HG03066 (cell line): ENCODE measurements around the gene IRAK2.

Experiments
- ATAC-seq: cut with Tn5 transposase; IDR thresholded peaks from one replicate; pipeline ENCODE4 v1.9.1; 2021; ENCODE audit warnings: low read depth; ENCODE audit not compliant: unreplicated experiment

IRAK2 gene

DNA sequence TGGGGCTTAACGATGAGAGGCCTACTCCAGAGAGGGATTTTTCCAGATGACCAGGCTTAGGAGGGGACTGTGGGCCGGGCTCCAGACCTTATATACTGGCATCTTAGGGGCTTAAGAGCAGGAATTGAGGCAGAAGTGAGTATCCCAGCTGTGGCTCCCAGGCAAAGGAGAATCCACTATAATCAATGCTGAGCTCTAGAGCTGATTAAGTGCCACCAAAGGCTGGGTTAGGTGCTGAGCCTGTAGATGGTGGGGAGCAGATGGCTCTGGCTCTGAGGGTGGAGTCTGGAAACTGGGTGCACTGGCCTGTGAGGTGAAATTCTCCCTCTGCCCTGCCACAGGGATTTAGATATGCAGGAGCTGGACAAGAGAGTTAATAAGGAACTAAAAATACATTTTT is 23.2 kb downstream of the IRAK2 start:
- ATAC-seq = no peak

DNA sequence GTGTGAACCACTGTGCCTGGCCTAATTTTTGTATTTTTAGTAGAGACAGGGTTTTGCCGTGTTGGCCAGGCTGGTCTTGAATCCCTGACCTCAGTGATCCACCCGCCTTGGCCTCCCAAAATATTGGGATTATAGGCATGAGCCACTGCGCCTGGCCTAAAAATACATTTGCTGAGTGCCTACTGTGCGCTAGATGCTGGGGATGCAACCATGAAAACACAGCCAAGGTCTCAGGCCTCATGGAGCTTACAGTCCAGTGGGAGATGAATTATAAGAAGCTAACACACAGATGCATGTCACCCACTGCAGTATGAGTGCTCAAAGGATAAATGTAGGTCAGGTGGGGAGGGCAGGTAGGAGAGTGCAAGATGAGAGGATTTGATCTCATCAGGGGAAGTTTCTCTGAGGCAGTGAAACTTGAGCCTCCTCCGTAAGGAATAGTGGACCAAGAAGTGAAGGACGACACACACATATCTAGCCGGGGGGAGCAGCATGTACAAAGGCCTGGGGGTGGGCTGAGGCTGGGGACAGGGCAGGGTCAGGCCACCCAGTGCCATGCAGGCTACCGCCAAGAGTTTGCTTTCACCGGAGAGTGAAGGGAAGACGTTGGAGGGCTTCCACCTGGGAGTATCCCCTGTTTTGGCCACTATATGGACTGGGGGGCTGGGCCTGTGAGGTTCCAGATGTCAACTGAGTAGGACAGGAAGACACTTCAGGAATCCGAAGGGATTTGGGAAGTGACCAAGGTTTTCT is 24.3 kb downstream of the IRAK2 start:
- no peak for ATAC-seq

DNA sequence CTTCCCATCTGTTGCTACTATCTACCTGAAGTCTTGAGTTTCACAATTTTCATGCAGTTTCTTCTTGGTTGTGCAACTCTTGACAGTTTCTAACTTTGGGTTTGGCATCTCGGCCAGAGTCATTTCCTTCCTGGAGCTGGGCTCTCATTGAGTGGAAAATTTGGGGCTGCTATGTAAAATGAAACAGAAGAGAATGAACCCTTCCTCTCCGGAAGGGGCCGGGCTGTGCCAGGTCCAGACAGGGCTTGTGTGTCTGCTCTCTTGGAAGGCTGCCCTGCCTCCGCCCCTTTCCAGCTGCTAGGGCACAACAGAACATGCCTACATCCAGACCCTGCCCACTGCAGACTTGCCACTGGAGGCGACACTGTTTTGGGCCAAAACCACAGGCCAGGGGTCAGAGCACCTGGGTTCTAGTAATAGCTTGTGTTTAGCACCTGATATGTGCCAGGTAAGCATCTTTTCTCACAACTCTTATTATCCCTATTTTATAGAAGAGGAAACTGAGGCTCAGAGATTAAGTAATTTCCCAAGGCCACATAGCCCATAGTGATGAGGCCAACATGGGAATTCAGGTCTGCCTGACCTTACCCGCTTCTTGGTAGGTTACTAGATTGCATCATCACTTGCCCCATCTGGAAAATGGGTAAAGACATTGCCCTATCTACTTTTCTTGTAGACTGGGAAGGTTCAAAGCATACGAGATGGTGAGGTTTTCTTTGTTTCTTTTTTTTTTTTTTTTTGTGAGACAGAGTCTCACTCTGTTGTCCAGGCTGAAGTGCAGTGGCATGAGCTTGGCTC is 25.0 kb downstream of the IRAK2 start:
- no peak for ATAC-seq

DNA sequence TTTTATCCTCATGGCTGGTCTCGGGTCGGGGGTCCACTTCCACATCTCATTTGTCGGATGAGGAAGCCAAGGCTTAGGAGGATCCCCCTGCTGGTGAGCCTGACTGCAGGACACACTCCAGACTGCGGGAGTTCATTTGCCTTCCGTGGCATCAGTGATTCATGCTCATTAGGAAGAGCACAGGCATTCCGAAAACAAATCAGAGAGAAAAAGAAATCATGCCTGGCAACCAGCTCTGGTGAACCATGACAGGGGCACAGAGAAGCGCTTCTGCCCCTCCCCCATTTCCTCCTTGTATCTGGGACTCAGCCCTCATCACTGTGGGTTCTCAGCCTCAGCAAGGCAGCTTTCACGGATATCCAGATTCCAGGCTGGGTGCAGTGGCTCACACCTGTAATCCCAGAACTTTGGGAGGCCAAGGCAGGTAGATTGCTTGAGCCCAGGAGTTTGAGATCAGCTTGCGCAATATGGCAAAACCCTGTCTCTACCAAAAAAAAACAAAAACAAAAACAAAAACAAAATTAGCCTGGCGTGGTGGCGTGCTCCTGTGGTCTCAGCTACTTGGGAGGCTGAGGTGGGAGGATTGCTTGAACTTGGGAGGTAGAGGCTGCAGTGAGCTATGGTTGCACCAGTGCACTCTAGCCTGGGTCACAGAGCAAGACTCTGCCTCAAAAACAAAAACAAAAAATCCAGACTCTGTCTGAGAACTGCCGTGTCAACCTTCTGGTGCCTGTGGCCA is 28.4 kb downstream of the IRAK2 start:
- no peak for ATAC-seq

DNA sequence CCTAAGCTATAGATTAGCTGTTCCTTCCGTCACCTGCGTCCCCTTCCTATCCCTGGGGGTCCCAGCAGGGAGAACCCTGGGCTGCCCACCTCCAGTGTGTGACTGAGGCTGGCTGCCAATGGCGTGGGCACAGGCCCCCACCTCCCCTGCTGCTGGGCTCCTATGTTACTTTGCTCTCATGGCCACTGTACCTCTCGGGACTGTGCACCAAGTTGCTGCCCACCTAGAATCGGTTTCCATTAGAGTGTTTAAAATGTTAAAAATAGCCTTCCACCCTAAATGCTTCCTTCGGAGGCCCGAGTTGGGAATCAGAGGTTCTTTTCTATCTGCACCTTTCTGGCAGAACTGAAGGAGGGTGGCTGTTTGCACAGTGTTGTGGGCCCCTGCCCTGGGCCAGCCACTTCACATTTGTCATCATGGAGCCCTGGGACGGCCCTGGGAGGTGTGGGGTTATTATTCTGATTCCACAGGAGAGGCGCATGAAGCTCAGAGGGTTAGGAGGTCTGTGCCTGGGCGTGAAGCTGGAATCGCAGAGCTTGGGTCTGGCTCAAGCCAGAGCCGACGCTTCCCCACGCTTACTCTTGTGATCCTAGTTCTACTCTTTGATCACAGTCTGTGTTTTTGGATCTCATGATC is 29.1 kb downstream of the IRAK2 start:
- ATAC-seq = no peak

DNA sequence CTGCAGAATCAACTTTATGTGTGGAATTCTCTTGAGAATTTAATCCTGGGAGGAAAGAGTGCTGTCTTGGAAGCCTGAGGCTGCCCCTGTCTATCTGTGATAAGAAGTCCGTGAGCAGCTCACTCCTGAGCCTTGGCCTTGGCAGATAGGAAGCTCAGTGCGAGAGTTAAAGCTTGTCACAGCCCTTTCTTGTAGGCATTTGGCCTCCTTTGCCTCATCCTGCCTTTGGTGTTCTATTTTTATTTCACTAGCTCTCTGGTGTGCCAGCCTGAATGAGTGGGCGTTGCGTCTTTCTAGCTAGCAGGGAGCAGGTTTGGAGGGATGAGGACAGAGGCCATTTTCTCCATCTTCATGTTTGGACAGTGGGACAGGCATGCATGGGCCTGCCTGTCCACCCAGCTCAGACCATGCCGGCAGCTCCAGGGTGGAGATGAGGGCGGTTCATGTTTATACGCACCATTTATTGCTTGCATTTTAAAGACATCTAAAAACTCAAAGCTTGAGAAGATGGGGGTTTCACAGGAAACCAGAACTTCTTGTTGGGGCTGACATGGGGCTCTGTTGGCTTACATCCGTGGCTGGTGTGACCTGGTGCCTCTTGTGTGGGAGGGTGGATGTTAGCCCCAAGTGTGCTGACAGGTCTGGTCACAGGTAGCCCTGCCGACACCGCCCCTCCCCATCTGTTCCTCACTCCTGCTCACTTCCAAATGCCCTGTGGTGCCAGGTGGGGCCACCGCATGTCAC is 29.8 kb downstream of the IRAK2 start:
- no peak for ATAC-seq

DNA sequence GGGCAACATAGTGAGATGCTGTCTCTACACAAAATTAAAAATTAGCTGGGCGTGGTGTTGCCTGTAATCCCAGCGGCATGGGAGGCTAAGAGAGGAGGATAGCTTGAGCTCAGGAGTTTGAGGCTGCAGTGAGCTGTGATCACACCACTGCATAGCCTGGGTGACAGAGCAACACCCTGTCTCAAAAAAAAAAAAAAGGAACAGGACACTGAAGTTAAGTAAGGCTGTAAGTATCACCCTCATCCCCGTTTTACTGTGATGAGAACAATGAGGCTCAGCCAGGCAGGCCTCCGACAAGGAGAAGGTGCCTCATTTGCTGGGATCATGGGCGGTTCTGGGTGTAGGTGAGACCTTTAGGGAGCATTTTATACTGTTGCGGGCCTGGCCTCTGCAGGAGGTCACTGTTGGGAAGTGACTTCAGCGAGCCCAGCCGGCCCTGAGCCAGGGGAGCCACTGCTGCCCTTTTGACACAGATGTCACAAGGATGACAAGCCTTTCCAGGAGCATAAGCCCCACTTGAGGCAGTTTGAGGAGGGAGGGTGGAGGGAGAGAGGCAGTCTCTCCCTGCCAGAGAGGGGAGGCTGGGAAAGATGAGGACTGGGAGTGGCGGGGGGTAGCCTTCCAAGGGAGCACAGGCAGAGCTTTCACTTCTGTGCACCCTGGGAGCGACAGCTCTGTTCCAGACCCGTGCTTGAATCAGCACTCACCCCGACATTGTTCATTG is 30.8 kb downstream of the IRAK2 start:
- ATAC-seq = no peak

DNA sequence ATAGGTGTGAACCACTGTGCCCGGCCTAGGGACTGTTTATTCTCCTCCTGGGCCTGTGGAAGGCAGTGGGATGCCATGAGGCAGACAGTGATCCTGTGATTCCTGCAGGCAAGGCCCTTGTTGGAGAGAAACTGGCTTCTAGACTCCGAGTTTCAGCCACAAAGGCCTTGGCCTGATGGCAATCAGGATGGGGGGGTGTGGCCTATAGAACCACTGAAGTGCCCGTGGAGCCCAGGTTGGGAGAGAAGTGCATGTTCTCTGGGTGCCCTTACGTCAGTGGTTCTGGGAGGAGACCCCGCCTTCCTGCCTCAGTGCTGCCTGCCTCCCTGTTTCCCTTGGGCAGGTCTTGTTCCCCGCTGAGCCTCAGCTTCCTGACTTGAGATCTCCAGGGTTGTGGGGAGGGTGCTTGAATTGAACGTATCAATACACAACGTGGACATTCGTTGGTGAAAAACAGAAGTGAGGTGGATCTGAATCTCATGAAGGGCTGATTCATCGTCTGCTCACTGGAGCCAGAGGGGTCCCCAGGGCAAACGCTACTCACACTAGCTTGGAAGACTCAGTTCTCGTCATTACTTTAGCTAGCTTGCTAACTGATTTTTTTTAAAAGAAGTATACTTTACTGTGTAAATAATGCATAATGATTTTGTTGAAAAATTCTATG is 31.8 kb downstream of the IRAK2 start:
- ATAC-seq = no peak

DNA sequence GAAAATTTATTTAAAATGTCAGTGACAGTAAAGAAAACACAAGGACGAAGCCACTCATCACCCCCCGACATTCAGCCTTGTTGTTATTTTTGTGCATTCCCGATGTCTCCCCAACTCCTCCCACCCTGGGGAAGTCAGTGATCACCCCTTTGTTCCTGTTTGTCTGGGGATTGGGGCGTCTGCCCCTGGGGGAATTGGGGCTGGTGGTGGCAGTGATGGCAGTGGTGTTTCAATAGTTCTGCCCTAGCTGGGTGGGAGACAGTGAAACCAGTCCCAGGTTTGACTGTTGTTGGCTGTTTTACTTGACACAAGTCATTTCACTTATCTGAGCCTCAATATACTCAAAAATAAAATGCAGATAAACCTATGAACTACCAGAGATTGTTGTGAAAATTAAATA is 33.5 kb downstream of the IRAK2 start:
- no peak for ATAC-seq

DNA sequence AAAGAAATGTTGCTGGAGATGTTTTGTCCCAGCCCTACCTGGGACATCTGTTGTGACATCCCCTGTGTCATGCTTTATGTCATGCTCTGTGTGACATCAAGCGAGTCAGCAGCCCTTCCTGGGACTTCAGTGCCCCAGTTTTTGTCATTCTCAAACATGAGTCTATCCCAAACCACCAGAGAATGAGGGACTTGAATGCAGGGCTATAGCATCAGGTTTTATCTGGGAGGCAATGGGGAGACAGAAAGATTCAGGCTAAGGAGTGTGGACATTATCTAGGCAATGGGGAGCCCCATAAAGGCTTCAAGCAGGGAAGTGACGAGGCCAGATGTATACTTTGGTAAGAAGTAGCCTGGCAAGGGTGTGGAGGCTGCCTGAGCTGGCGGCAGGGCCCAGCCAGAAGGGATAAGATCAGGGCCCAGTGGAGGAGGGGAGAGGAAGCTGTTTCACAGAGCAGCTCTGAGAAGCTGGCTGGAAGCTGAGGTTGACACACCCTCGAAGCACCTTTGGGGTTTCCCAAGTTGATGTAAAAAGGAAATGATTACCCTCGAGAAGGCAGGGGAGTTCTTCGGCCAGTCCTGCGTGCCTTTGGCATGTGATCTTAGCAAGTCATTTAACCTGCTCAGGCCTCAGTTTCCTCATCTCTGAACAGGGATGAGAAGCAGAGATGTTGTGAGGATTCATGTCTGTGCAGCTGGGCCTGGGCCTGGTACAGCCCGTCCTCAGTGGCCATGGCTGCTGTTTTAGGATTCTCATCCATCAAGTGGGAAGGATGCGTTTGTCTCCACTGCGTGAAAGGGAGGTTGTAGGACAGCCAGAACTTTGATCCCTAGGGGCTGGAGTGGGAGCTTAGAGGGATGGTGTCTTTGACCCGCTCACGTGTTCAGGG is 34.3 kb downstream of the IRAK2 start:
- ATAC-seq = peak; percentile 62

DNA sequence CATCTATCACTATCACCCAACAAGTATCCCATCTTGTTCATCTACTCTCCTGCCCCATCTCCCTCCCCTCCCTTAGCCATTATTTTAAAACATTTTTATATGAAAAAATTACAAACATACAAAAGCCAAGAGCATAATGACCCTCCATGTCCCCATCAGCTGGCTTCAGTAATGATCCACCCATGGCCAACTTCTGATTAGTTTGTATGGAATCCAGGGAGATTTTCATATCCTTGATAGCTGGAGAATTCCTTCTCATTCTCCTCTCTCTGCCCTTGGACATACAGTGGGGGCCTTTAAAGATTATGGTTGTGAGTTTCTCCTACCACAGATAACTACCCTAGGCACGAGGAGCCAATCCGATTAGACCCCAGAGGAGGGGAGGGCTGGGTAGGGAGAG is 40.2 kb downstream of the IRAK2 start:
- ATAC-seq = no peak

DNA sequence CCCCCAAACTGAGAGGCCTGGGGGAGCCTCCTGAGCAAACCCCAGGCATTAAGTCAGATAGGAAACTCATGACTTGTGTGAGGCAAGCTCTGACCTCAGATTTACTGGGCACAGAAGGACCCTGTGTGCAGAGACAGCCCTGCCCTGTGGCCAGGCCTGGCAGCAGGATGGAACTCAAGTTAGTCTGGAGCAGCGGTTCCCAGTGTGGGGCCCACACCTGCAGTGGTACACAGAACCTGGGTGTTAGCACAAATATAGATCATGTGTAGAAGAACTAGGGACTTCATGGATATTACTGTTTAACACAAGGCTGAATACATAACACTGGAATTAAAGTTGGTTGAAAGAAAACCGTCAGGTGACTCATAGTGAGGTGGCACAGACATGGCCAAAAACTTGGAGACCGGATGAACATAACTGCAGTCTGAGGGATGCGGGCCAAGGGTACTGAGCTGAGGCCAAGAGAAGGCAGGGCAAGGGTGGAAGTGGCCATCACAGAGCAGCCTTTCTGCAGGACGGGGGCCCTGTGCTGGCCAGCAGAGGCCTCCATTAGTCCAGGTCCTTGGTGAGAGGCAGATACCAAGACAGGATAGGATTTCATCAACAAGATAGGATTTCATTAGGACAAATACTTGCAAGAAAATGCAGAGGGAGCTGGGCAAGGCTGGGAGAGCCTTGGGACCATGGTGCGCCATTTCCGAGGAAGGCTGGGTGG is 40.9 kb downstream of the IRAK2 start:
- no peak for ATAC-seq

DNA sequence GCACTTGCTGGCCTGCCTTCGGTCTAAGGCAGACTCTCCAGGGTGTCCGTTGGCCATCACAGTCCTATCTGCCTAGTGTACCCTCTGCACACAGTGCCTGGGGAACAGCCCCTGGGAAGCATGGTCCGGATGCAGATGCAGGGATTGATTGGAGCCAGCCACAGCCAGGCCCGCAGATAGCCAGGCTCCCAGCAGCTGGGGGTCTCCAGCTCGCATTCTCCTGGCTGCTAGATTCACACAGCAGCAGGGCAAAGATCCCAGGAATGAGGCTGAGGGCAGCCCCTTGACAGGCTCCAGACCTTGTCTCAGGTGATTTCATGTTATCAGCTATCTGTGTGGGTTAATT is 41.4 kb downstream of the IRAK2 start:
- ATAC-seq = no peak

DNA sequence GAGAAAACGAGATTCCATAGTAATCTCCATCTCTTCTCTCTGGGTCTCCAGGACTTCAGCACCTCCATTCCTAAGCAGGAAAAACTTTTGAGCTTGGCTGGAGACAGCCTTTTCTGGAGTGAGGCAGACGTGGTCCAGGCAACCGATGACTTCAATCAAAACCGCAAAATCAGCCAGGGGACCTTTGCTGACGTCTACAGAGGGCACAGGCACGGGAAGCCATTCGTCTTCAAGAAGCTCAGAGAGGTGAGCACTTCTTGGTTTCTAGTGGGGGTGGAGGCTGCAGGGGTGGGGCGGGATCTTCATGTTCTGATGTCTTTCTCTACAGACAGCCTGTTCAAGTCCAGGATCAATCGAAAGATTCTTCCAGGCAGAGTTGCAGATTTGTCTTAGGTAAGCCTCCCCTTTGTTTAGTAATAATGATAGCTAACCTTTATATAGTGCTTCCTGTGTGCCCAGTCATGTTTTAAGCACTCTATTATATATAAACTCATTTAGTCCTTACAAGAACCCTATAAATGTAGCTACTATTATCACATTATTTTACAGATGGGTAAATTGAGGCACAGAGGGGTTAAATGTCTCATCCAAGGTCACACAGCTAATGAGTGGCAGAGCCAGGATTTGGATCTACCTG is 48.6 kb downstream of the IRAK2 start:
- no peak for ATAC-seq

DNA sequence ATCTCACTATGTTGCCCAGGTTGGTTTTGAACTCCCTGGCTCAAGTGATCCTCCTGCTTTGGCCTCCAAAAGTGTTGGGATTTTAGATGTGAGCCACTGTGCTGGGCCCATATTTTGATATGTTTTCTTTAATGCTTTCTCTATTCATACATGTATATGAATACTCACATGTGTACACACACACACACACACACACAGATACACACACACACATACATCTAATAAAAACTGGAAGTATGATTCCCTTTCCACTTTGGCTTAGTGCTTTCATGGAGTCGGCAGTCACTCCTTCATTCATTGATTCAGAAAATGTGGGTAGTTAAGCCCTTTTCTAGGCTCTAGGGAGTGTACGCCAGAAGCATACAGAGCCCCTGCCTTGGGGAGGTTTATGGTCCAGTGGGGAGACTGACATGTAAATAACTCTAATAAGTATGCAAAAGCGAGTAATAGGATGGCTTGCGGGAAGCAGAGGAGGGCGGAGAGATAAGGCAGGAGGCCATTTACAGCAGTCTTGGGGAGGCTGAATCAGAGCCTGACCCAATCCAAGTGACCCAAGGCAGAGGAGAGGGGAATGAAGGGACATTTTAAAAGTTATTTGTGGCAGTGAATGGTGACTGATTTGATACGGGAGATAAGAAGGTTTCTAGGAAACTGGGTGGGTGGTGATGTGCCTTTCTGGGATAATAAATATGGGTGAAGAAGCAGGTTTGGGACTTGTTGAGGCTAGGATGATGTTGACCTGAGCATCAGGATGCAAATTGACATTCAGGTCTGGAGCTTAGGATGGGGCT is 51.1 kb downstream of the IRAK2 start:
- ATAC-seq = no peak

DNA sequence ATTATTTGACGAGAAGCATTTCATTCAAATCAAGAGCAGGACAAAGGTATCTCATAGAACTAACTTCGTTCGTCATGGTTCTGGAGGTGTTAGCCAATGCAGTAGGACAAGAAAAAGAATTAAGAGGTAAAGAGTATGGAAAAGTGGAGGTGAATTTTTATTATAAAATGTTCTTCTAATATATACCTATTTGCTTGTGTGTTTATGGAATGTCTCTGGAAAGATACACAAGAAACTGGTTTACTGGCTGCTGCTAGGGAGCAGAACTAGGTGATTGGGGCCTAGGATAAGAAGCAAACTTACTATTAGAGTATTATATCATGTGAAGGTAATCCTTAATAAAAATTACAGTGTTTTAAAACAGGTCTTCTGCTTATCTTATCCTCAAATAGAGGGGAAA is 52.6 kb downstream of the IRAK2 start:
- ATAC-seq = no peak
